ENCODE measurements around the gene ZNF511.

- TF ChIP-seq POLR2A (IDR thresholded peaks at IDR 0.05) (no peak), CTCF (IDR thresholded peaks at IDR 0.05) (no peak), POLR2AphosphoS5 (IDR thresholded peaks at IDR 0.05) (no peak), EP300 (IDR thresholded peaks at IDR 0.05; ENCODE audit: low read depth) (no peak)
Observed at GRCh38 chr10:133298466-133298865, 10.2 kb upstream of the ZNF511 start.

Measured in transverse colon (tissue), 4 donors.